Mesothelial cell of epicardium (in vitro differentiated cells): ENCODE data around the gene FBXO24. TPM values are rescaled to one million over a fixed set of nuclear protein-coding genes. Genes with fewer than 3 reads are reported as not detected.
A peak's percentile ranks its signal among the peaks of the same experiment; 100 is the strongest.

Experiments
- DNase-seq, 2 experiments: peaks; one replicate each; pipeline ENCODE4 v3.0.0; 2021; ENCODE audit warnings: low spot score in 2 of 2; ENCODE audit not compliant: unreplicated experiment in 2 of 2
- H3K27ac Mint-ChIP-seq: 2 replicates; pipeline ENCODE4 v1.8.0; 2021; ENCODE audit warnings: mixed read lengths
- H3K27me3 Mint-ChIP-seq: 2 replicates; pipeline ENCODE4 v1.8.0; 2021; ENCODE audit warnings: low read depth, mixed read lengths
- H3K36me3 Mint-ChIP-seq: 2 replicates; pipeline ENCODE4 v1.8.0; 2021; ENCODE audit warnings: mixed read lengths
- H3K4me1 Mint-ChIP-seq: 2 replicates; pipeline ENCODE4 v1.8.0; 2021; ENCODE audit warnings: mixed read lengths
- H3K4me3 Mint-ChIP-seq: 2 replicates; pipeline ENCODE4 v1.8.0; 2021; ENCODE audit warnings: mild to moderate bottlenecking, moderate library complexity, mixed read lengths
- H3K9me3 Mint-ChIP-seq: 2 replicates; pipeline ENCODE4 v1.8.0; 2021; ENCODE audit warnings: mixed read lengths
- CTCF ChIP-seq: fragments of 200-600 bp; sonication (generic); IDR thresholded peaks from one replicate; pipeline ENCODE4 v1.5.0; 2021; ENCODE audit warnings: antibody characterized with exemption; ENCODE audit not compliant: unreplicated experiment
- total RNA-seq: library from RNA; stranded (reverse); gene quantifications from 3 replicates; pipeline ENCODE4 v1.2.1, GENCODE V29; 2021

Gene FBXO24
- total RNA-seq, 1 donor from 2014 or later, result 0.54 TPM

- Mint-ChIP-seq H3K27ac (no peak overlapping the region), H3K4me1 (peaks cover 26% of the 10 kb centered on the region), H3K36me3 (peaks cover 14% of the 10 kb centered on the region), H3K4me3 (no peak overlapping the region), H3K9me3 (no peaks in the 10 kb centered on the region), H3K27me3 (no peaks in the 10 kb centered on the region)
- no peak for DNase-seq
- TF ChIP-seq CTCF, result no peak
Measured at GRCh38 chr7:100607111-100607510, 21.0 kb downstream of the FBXO24 start.

GRCh38 chr7:100609958-100610357, 23.8 kb downstream of the FBXO24 start:
- Mint-ChIP-seq H3K27me3 (no peaks in the 10 kb centered on the region), H3K4me1 (peaks cover 16% of the 10 kb centered on the region), H3K4me3 (no peak overlapping the region), H3K27ac (peak overlapping the region; percentile 41), H3K36me3 (peaks cover 16% of the 10 kb centered on the region), H3K9me3 (no peaks in the 10 kb centered on the region)
- TF ChIP-seq CTCF, result no peak
- DNase-seq, result no peak

GRCh38 chr7:100611983-100612729, 26.0 kb downstream of the FBXO24 start, which contains the start of gene MOSPD3:
MOSPD3 (plus strand) TSS chr7:100612540; CDS start chr7:100612792, 252 bp downstream.
- H3K36me3 Mint-ChIP-seq, result peaks cover 20% of the 10 kb centered on the region
- no peaks in the 10 kb centered on the region for H3K9me3 Mint-ChIP-seq
- TF ChIP-seq CTCF, result no peak
- H3K4me1 Mint-ChIP-seq, result peaks cover 5% of the 10 kb centered on the region
- peak within 1 kb of the TSS; percentile 99 for H3K4me3 Mint-ChIP-seq
- no peaks in the 10 kb centered on the region for H3K27me3 Mint-ChIP-seq
- peak within 1 kb of the TSS; percentile 100 for H3K27ac Mint-ChIP-seq
- peak; percentile 98 for DNase-seq

- H3K4me1 Mint-ChIP-seq, result peaks cover 5% of the 10 kb centered on the region
- H3K9me3 Mint-ChIP-seq, result no peaks in the 10 kb centered on the region
- no peaks in the 10 kb centered on the region for H3K27me3 Mint-ChIP-seq
- no peak for DNase-seq
- H3K27ac Mint-ChIP-seq, result no peak overlapping the region
- peak overlapping the region; percentile 99 for H3K4me3 Mint-ChIP-seq
- TF ChIP-seq CTCF, result no peak
- peaks cover 15% of the 10 kb centered on the region for H3K36me3 Mint-ChIP-seq
Measured at GRCh38 chr7:100612730-100613390, 26.7 kb downstream of the FBXO24 start.

- H3K36me3 Mint-ChIP-seq, result peaks cover 8% of the 10 kb centered on the region
- peak overlapping the region; percentile 99 for H3K4me3 Mint-ChIP-seq
- no peak overlapping the region for H3K27ac Mint-ChIP-seq
- H3K27me3 Mint-ChIP-seq, result no peaks in the 10 kb centered on the region
- no peak for TF ChIP-seq CTCF
- H3K4me1 Mint-ChIP-seq, result peaks cover 5% of the 10 kb centered on the region
- no peaks in the 10 kb centered on the region for H3K9me3 Mint-ChIP-seq
- DNase-seq, result no peak
Measured at GRCh38 chr7:100613412-100614175, 27.5 kb downstream of the FBXO24 start.
